KBM-7 (cell line): ENCODE results near the gene BPHL.
"Not testable (repeated sequence)": the region's sequence is repeated elsewhere in the genome, so short reads cannot be mapped to it uniquely, and the experiment has no call there.

ENCODE experiments used
- DNase-seq: peaks from one replicate; pipeline ENCODE4 v3.0.0-alpha.2; 2015
- in situ Hi-C: fragments of 300-500 bp; cut with MboI; formaldehyde crosslinking; loops from 2 replicates; pipeline ENCODE4 v1.14.3; 2020; ENCODE audit warnings: low sequenced_read_pairs, low pct_unique_long_range_greater_than_20kb, mixed read lengths

Gene BPHL

GRCh38 chr6:3195695-3196497, 77.4 kb downstream of the BPHL start:
- in situ Hi-C loops: no loop called here
- DNase-seq: peak; percentile 54

- in situ Hi-C loops: no loop called here
- no peak for DNase-seq
Measured at GRCh38 chr6:3196770-3197169, 78.3 kb downstream of the BPHL start.

GRCh38 chr6:3197734-3198133, 79.2 kb downstream of the BPHL start:
- DNase-seq, in situ Hi-C loops: not testable (repeated sequence)

- in situ Hi-C loops: no loop called here
- no peak for DNase-seq
Measured at GRCh38 chr6:3199382-3199781, 80.9 kb downstream of the BPHL start.

GRCh38 chr6:3200682-3201081, 82.2 kb downstream of the BPHL start:
- in situ Hi-C loops: no loop called here
- no peak for DNase-seq

GRCh38 chr6:3201388-3201787, 82.9 kb downstream of the BPHL start:
- in situ Hi-C loops: no loop called here
- no peak for DNase-seq
